GM12878 (cell line): Measurements from ENCODE around the gene GRIP2. TPM values are rescaled to one million over a fixed set of nuclear protein-coding genes. Genes with fewer than 3 reads are reported as not detected.

Experiments
- ATAC-seq: fragments of 200-7000 bp; cut with Tn5 transposase; 3 replicates; pipeline ENCODE4 v1.9.1; 2020; ENCODE audit warnings: mild to moderate bottlenecking, moderate library complexity
- BruUV-seq: library from RNA; stranded (reverse); fragments of 400-500 nt; replicated peaks from 2 replicates; lab custom pipeline; 2021; lab: Mats Ljungman, UMichigan
- CTCF ChIA-PET: fragments of 300-600 bp; sonication (Branson Sonifier 250); formaldehyde crosslinking; extraction: SDS; loops from one replicate; lab custom pipeline; 2021; ENCODE audit warnings: inconsistent platforms; lab: Yijun Ruan, JAX
- POLR2A ChIA-PET: fragments of 350-600 bp; formaldehyde crosslinking; extraction: SDS; loops from one replicate; lab custom pipeline; 2021; ENCODE audit warnings: inconsistent platforms; lab: Charles Lee
- RAD21 ChIA-PET: fragments of 300-600 bp; sonication (Branson Sonifier 250); formaldehyde crosslinking; loops from one replicate; lab custom pipeline; 2023; ENCODE audit warnings: antibody characterized with exemption; ENCODE audit not compliant: unreplicated experiment; lab: Charles Lee
- SMC1A ChIA-PET: fragments of 300-600 bp; sonication (Branson Sonifier 250); formaldehyde crosslinking; loops from one replicate; lab custom pipeline; 2023; ENCODE audit not compliant: unreplicated experiment, uncharacterized antibody; lab: Charles Lee
- DNase-seq: peaks from one replicate; pipeline ENCODE4 v3.0.0-alpha.2; 2011; ENCODE audit warnings: low read depth, low spot score
- FAIRE-seq: peaks from 3 replicates; lab custom pipeline; 2011; peaks lifted over from hg19 to GRCh38; lab: Jason Lieb, UNC
- H2AFZ ChIP-seq: 2 replicates; pipeline ENCODE4 v1.6.0; 2011; ENCODE audit warnings: low read depth, low read length, control low read depth; ENCODE audit not compliant: control insufficient read depth
- H3K27ac ChIP-seq: 2 replicates; pipeline ENCODE4 v1.5.1; 2011; ENCODE audit warnings: control low read depth; ENCODE audit not compliant: control insufficient read depth, insufficient read depth
- H3K27me3 ChIP-seq, 2 experiments: replicated peaks in 1 of 2; 2 replicates each; pipeline versions ENCODE4 v1.6.0 to v1.6.1; 2011; ENCODE audit warnings: low read length in 1 of 2; ENCODE audit not compliant: control insufficient read depth in 2 of 2, insufficient read depth in 2 of 2
- H3K36me3 ChIP-seq, 2 experiments: 2 replicates each; pipeline ENCODE4 v1.5.1; 2011; ENCODE audit warnings: low read length in 1 of 2; ENCODE audit not compliant: control insufficient read depth in 2 of 2, insufficient read depth in 2 of 2
- H3K4me1 ChIP-seq: 2 replicates; pipeline ENCODE4 v1.6.1; 2011; ENCODE audit warnings: mild to moderate bottlenecking, low read length, moderate library complexity, mixed read lengths; ENCODE audit not compliant: control insufficient read depth, insufficient read depth
- H3K4me2 ChIP-seq: 2 replicates; pipeline ENCODE4 v1.6.0; 2011; ENCODE audit warnings: control low read depth; ENCODE audit not compliant: control insufficient read depth, insufficient read depth
- H3K4me3 ChIP-seq: fragments of 200-600 bp; sonication (generic); 2 replicates; pipeline ENCODE4 v1.5.1; 2016
- H3K79me2 ChIP-seq: 2 replicates; pipeline ENCODE4 v1.6.0; 2011; ENCODE audit warnings: low read length; ENCODE audit not compliant: control insufficient read depth, insufficient read depth
- H3K9ac ChIP-seq: 2 replicates; pipeline ENCODE4 v1.8.0; 2011; ENCODE audit warnings: low read length, control low read depth, mixed read lengths; ENCODE audit not compliant: control insufficient read depth, insufficient read depth
- H3K9me3 ChIP-seq: replicated peaks from 3 replicates; pipeline ENCODE4 v1.5.1; 2011; ENCODE audit warnings: mild to moderate bottlenecking, low read length; ENCODE audit not compliant: control insufficient read depth, insufficient read depth
- H4K20me1 ChIP-seq: 2 replicates; pipeline ENCODE4 v1.6.0; 2011; ENCODE audit not compliant: control insufficient read depth, insufficient read depth
- EGR1 ChIP-seq, 2 experiments: IDR thresholded peaks; 1 replicate in 1 of 2; 2 replicates in 1 of 2; pipeline ENCODE4 v1.6.1; 2011 to 2012; ENCODE audit warnings: low read depth in 2 of 2, low read length in 2 of 2, borderline replicate concordance in 1 of 2, mild to moderate bottlenecking in 1 of 2, moderate library complexity in 1 of 2
- FOXK2 ChIP-seq: fragments of 450-650 bp; IDR thresholded peaks from 2 replicates; pipeline ENCODE4 v1.6.1; 2017; ENCODE audit warnings: mild to moderate bottlenecking, moderate library complexity
- GATAD2B ChIP-seq: fragments of 450-650 bp; conservative IDR thresholded peaks from 2 replicates; pipeline ENCODE4 v1.6.1; 2017; ENCODE audit warnings: low read depth, mild to moderate bottlenecking, moderate library complexity
- NFYB ChIP-seq: IDR thresholded peaks from 2 replicates; pipeline ENCODE4 v1.6.1; 2011; ENCODE audit warnings: low read depth, mild to moderate bottlenecking, low read length, improper control_type of control experiment, moderate library complexity; ENCODE audit not compliant: insufficient read depth
- NR2C2 ChIP-seq: IDR thresholded peaks from 2 replicates; pipeline ENCODE4 v1.6.1; 2011; ENCODE audit warnings: borderline replicate concordance, low read depth; ENCODE audit not compliant: control insufficient read depth, insufficient read length
- RAD21 ChIP-seq: IDR thresholded peaks from 2 replicates; pipeline ENCODE4 v1.6.1; 2011; ENCODE audit warnings: mild to moderate bottlenecking, low read depth, low read length, moderate library complexity; ENCODE audit not compliant: insufficient read depth
- WGBS: methylation state at CpG from one replicate; pipeline ENCODE4 v1.1.6; 2016; ENCODE audit warnings: low lambda C conversion rate; ENCODE audit not compliant: insufficient replicate concordance, insufficient coverage; ENCODE audit errors: missing lambda C conversion rate; 5-methylcytosine and 5-hydroxymethylcytosine counted together
- in situ Hi-C: fragments of 300-500 bp; cut with MboI; formaldehyde crosslinking; loops from 9 replicates; pipeline ENCODE4 v1.14.3; 2018; ENCODE audit warnings: mixed read lengths
- intact Hi-C: fragments of 100-400 bp; cut with micrococcal nuclease; formaldehyde crosslinking; loops from one replicate; pipeline ENCODE4 v1.14.2; 2022; ENCODE audit not compliant: unreplicated experiment
- polyA plus RNA-seq, 11 experiments: library from polyadenylated mRNA; depleted of rRNA in 4 of 11; unstranded in 6 of 11; stranded (reverse) in 5 of 11; fragments of >200 nt; fragmentation: Nextera tagmentation in 4 of 11; fragmentation: Illumina TruSeq in 1 of 11; extraction: Ambion mirVana in 4 of 11; extraction: Trizol in 1 of 11; gene quantifications; 1 replicate in 1 of 11; 2 replicates in 10 of 11; pipeline versions ENCODE4 v1.2.1 to v1.2.3, GENCODE V29; 2011 to 2016; ENCODE audit warnings: inconsistent platforms in 2 of 11, missing spikeins in 2 of 11, low read depth in 1 of 11
- total RNA-seq, 4 experiments: library from RNA; depleted of rRNA in 3 of 4; stranded (reverse); fragments of >200 nt in 3 of 4; fragmentation: Illumina TruSeq in 1 of 4; extraction: Trizol in 1 of 4; gene quantifications; 2 replicates each; pipeline versions ENCODE4 v1.2.1 to v1.2.3, GENCODE V29; 2013 to 2021
- TF ChIP-seq, protein P1 (sequence below): IDR thresholded peaks from 2 replicates; pipeline ENCODE4 v1.6.1; 2011; ENCODE audit warnings: borderline replicate concordance, low read depth, mild to moderate bottlenecking, moderate library complexity, mixed read lengths, low read length; ENCODE audit not compliant: insufficient read depth; ENCODE audit errors: extremely low read length

Gene GRIP2
- total and polyA plus RNA-seq, 10 of the 15 experiments (the other 5 are each of a cell fraction or from before 2014, with no cell fraction given) = not detected

DNA sequence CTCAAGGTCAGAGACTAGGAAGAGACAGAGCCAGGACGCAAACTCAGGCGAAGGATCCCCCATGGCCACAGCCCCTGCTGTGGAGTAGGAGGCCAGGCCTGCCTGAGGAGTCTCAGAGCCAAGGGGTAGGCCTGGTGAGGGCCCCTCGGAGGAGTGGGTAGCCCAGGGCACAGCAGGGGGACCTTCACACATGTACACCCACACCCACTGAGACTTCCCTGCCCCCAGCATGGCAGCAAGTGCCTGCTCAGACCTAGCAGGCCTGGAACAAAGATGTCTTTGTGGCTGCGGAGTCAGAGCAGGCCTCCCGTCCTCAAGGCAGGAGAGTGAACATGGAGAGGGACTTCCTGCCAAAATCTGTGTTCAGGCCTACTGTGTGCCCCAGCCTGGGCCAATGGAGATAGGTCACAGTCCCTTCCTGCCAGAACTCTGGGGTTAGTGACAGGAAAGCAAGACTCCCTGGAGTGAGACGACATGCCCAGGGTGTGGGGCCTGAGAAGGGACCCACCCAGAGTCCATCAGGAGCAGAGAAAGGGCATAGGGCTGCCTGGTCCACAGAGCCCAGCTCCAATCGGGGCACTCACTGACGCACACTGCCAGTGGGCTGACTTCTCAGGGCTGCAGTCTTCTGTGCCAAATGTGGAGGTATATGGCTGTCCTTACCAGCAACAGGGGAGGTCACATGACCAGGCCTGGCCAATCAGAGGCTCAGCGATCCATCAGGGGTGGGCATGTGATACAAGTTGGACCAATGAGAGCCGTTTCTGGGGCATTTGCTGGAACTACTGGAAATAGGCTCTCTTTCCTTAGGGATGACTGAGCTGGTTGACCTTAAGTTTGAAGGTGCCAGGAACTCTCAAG lies 2.3 kb downstream of the GRIP2 start:
- Histone ChIP-seq H3K4me1 (no peaks in the 10 kb centered on the region), H3K79me2 (no peaks in the 10 kb centered on the region), H3K9me3 (no peaks in the 10 kb centered on the region), H2AFZ (no peak overlapping the region), H4K20me1 (no peaks in the 10 kb centered on the region), H3K27ac (no peak overlapping the region), H3K27me3 (peaks cover 0 to 2% of the 10 kb centered on the region in 2 experiments; a peak in 1 of 4 replicates)
- ChIA-PET CTCF (no interaction called here), POLR2A (no interaction called here), RAD21 (interaction anchor here (0.7 kb wide), 1 partner anchor 243 kb away, joined by 3 read pairs; no protein-coding TSS in a partner anchor), SMC1A (no interaction called here)
- ATAC-seq (0 out of 3 replicates have a peak, but pooled peaks have one; percentile 21), DNase-seq (no peak)
- in situ Hi-C loops = no loop called here
- 40% methylated on average over 10 of the region's 10 CpGs for WGBS
- no TSS peak for BruUV-seq
- no peak for TF ChIP-seq RAD21
- no peak for TF ChIP-seq NR2C2
- no peak for TF ChIP-seq GATAD2B
- TF ChIP-seq NFYB = peak; percentile 70
- TF ChIP-seq, protein P1, sequence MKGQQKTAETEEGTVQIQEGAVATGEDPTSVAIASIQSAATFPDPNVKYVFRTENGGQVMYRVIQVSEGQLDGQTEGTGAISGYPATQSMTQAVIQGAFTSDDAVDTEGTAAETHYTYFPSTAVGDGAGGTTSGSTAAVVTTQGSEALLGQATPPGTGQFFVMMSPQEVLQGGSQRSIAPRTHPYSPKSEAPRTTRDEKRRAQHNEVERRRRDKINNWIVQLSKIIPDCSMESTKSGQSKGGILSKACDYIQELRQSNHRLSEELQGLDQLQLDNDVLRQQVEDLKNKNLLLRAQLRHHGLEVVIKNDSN = peak; percentile 68
- TF ChIP-seq FOXK2 = no peak
- TF ChIP-seq EGR1 (IDR thresholded peaks at IDR 0.05; ENCODE audit: borderline replicate concordance in 1 of 2, low read depth in 2 of 2, low read length in 2 of 2) = no peak
- TF ChIP-seq, all 136 proteins: peak for 2
- no peak overlapping the region for H3K4me2 ChIP-seq
- no peak overlapping the region for H3K9ac ChIP-seq
- intact Hi-C loops = no loop called here
- H3K36me3 ChIP-seq = no peaks in the 10 kb centered on the region
- no peak for FAIRE-seq
- no peak overlapping the region for H3K4me3 ChIP-seq
